Smooth muscle cell (in vitro differentiated cells): ENCODE data around the gene AOPEP. TPM values are rescaled to one million over a fixed set of nuclear protein-coding genes. Genes with fewer than 3 reads are reported as not detected.

Experiments used
- DNase-seq: peaks from one replicate; lab custom pipeline; 2025; ENCODE audit not compliant: unreplicated experiment; lab: John Stamatoyannopoulos, UW
- H2AFZ ChIP-seq: fragments of 200-600 bp; sonication (generic); 2 replicates; pipeline ENCODE4 v1.6.0; 2016; ENCODE audit warnings: antibody characterized with exemption, low read depth, mild to moderate bottlenecking
- H3F3A ChIP-seq: fragments of 200-600 bp; sonication (generic); 2 replicates; pipeline ENCODE4 v1.6.0; 2017; ENCODE audit warnings: antibody characterized with exemption, low read depth
- H3K27ac ChIP-seq: fragments of 200-600 bp; sonication (generic); 2 replicates; pipeline ENCODE4 v1.5.1; 2016; ENCODE audit warnings: low read depth, mild to moderate bottlenecking
- H3K27me3 ChIP-seq: fragments of 200-600 bp; sonication (generic); 2 replicates; pipeline ENCODE4 v1.6.1; 2016; ENCODE audit warnings: low read depth, mild to moderate bottlenecking
- H3K36me3 ChIP-seq: fragments of 200-600 bp; sonication (generic); 2 replicates; pipeline ENCODE4 v1.5.1; 2016; ENCODE audit warnings: low read depth
- H3K4me1 ChIP-seq: fragments of 200-600 bp; sonication (generic); 2 replicates; pipeline ENCODE4 v1.5.1; 2016; ENCODE audit warnings: low read depth
- H3K4me2 ChIP-seq: fragments of 200-600 bp; sonication (generic); 2 replicates; pipeline ENCODE4 v1.6.0; 2016; ENCODE audit warnings: mild to moderate bottlenecking
- H3K4me3 ChIP-seq: fragments of 200-600 bp; sonication (generic); 2 replicates; pipeline ENCODE4 v1.5.1; 2016; ENCODE audit warnings: mild to moderate bottlenecking
- H3K79me2 ChIP-seq: fragments of 200-600 bp; sonication (generic); 2 replicates; pipeline ENCODE4 v1.6.0; 2016; ENCODE audit warnings: low read depth, mild to moderate bottlenecking
- H3K9ac ChIP-seq: fragments of 200-600 bp; sonication (generic); 2 replicates; pipeline ENCODE4 v1.6.0; 2016; ENCODE audit warnings: low read depth
- H3K9me3 ChIP-seq: fragments of 200-600 bp; sonication (generic); replicated peaks from 2 replicates; pipeline ENCODE4 v1.5.1; 2016; ENCODE audit warnings: low read depth
- H4K20me1 ChIP-seq: fragments of 200-600 bp; sonication (generic); 2 replicates; pipeline ENCODE4 v1.6.0; 2016; ENCODE audit warnings: low read depth
- CTCF ChIP-seq: fragments of 200-600 bp; sonication (generic); IDR thresholded peaks from 2 replicates; pipeline ENCODE4 v1.5.1; 2017; ENCODE audit warnings: borderline replicate concordance, mild to moderate bottlenecking, antibody characterized with exemption; ENCODE audit not compliant: insufficient read depth, poor library complexity, severe bottlenecking
- WGBS: methylation state at CpG from one replicate; pipeline ENCODE4 v1.1.7; 2016; ENCODE audit warnings: low lambda C conversion rate; 5-methylcytosine and 5-hydroxymethylcytosine counted together
- polyA plus RNA-seq: library from polyadenylated mRNA; unstranded; fragments of >200 nt; fragmentation: Nextera tagmentation; extraction: Ambion mirVana; gene quantifications from 2 replicates; pipeline ENCODE4 v1.2.1, GENCODE V29; 2016
- total RNA-seq: library from RNA; depleted of rRNA; stranded (reverse); fragments of >200 nt; gene quantifications from 2 replicates; pipeline ENCODE4 v1.2.3, GENCODE V29; 2014

Gene AOPEP
- total and polyA plus RNA-seq, 2 experiments from 2014 or later = 52.7 to 94.9 TPM

- H3K27me3 ChIP-seq = no peaks in the 10 kb centered on the region
- H3F3A ChIP-seq = peaks cover 8% of the 10 kb centered on the region
- H3K4me2 ChIP-seq = no peak overlapping the region
- H3K27ac ChIP-seq = peak overlapping the region; percentile 78
- no peaks in the 10 kb centered on the region for H3K36me3 ChIP-seq
- WGBS = 94% methylated on average over 10 of the region's 10 CpGs
- H4K20me1 ChIP-seq = peaks cover 100% of the 10 kb centered on the region
- peaks cover 100% of the 10 kb centered on the region for H3K79me2 ChIP-seq
- no peak overlapping the region for H2AFZ ChIP-seq
- no peaks in the 10 kb centered on the region for H3K9me3 ChIP-seq
- TF ChIP-seq CTCF = no peak
- H3K4me1 ChIP-seq = peaks cover 6% of the 10 kb centered on the region
- H3K4me3 ChIP-seq = no peak overlapping the region
- H3K9ac ChIP-seq = no peak overlapping the region
- DNase-seq = no peak
Measured at GRCh38 chr9:95063300-95063699, 336.8 kb downstream of the AOPEP start.

GRCh38 chr9:95065224-95065623, 338.7 kb downstream of the AOPEP start:
- no peak for DNase-seq
- WGBS = 86% methylated on average over 11 of the region's 11 CpGs
- H3K4me2 ChIP-seq = peak overlapping the region; percentile 44
- H3K4me3 ChIP-seq = no peak overlapping the region
- no peaks in the 10 kb centered on the region for H3K36me3 ChIP-seq
- H3K9ac ChIP-seq = peak overlapping the region; percentile 25
- H3K9me3 ChIP-seq = no peaks in the 10 kb centered on the region
- TF ChIP-seq CTCF = no peak
- H4K20me1 ChIP-seq = peaks cover 100% of the 10 kb centered on the region
- H3F3A ChIP-seq = peaks cover 8% of the 10 kb centered on the region
- H3K4me1 ChIP-seq = no peaks in the 10 kb centered on the region
- H3K79me2 ChIP-seq = peaks cover 100% of the 10 kb centered on the region
- H3K27ac ChIP-seq = peak overlapping the region; percentile 78
- H2AFZ ChIP-seq = no peak overlapping the region
- H3K27me3 ChIP-seq = no peaks in the 10 kb centered on the region

- H3K36me3 ChIP-seq = no peaks in the 10 kb centered on the region
Measured at GRCh38 chr9:95067057-95067456, 340.6 kb downstream of the AOPEP start.

More at GRCh38 chr9:95067057-95067456, 340.6 kb downstream of the AOPEP start:
- TF ChIP-seq CTCF = no peak
- 92% methylated on average over 6 of the region's 6 CpGs for WGBS
- H3K27me3 ChIP-seq = no peaks in the 10 kb centered on the region
- peaks cover 100% of the 10 kb centered on the region for H3K79me2 ChIP-seq
- H2AFZ ChIP-seq = no peak overlapping the region
- peaks cover 15% of the 10 kb centered on the region for H3F3A ChIP-seq
- no peak overlapping the region for H3K9ac ChIP-seq
- peaks cover 100% of the 10 kb centered on the region for H4K20me1 ChIP-seq
- no peak overlapping the region for H3K4me3 ChIP-seq
- no peak for DNase-seq
- H3K4me1 ChIP-seq = no peaks in the 10 kb centered on the region
- no peaks in the 10 kb centered on the region for H3K9me3 ChIP-seq
- H3K27ac ChIP-seq = peak overlapping the region; percentile 78
- no peak overlapping the region for H3K4me2 ChIP-seq
